Stimulated activated CD4-positive, alpha-beta T cell treated with anti-CD3 and anti-CD28 coated beads, TNF-alpha, amount 100 ng/mL, for 48 hours (primary cell): ENCODE measurements around the gene KIR3DL3.
"Not testable (repeated sequence)": the region's sequence is repeated elsewhere in the genome, so short reads cannot be mapped to it uniquely, and the experiment has no call there.

Experiments used
- DNase-seq, 3 donors: peaks; one replicate each; pipeline ENCODE4 v3.0.0-alpha.2; 2020; ENCODE audit warnings: low read depth in 3 of 3

Gene KIR3DL3

GRCh38 chr19:54724142-54724541, at the start of gene KIR3DL3:
Gene KIR3DL3, plus strand, starts transcription at chr19:54724442. Its CDS starts 55 bp downstream, at chr19:54724497.
- DNase-seq, result no peak

- peak in 1 of 3 donors; percentile 8 for DNase-seq
These were observed 47.9 kb upstream of the KIR3DL3 start for GRCh38 chr19:54676210-54676834.

- DNase-seq, result no peak
These were observed 47.0 kb upstream of the KIR3DL3 start for GRCh38 chr19:54677217-54677616.

- not testable (repeated sequence) for DNase-seq
These were observed 42.6 kb upstream of the KIR3DL3 start for GRCh38 chr19:54681596-54681995.

- no peak for DNase-seq
These were observed 41.9 kb upstream of the KIR3DL3 start for GRCh38 chr19:54682306-54682856.

GRCh38 chr19:54684527-54684926, 39.7 kb upstream of the KIR3DL3 start:
- DNase-seq, result no peak

- no peak for DNase-seq
These were observed 32.5 kb upstream of the KIR3DL3 start for GRCh38 chr19:54691582-54692297.

GRCh38 chr19:54692298-54692615, 32.0 kb upstream of the KIR3DL3 start:
- no peak for DNase-seq

- DNase-seq, result no peak
These were observed 29.6 kb upstream of the KIR3DL3 start for GRCh38 chr19:54694648-54695047.

GRCh38 chr19:54696117-54696548, 28.1 kb upstream of the KIR3DL3 start:
- DNase-seq, result no peak

GRCh38 chr19:54696766-54697165, 27.5 kb upstream of the KIR3DL3 start:
- DNase-seq, result no peak

- DNase-seq, result not testable (repeated sequence)
These were observed 26.5 kb upstream of the KIR3DL3 start for GRCh38 chr19:54697716-54698115.

- DNase-seq, result no peak
These were observed 19.3 kb upstream of the KIR3DL3 start for GRCh38 chr19:54704928-54705327.

- DNase-seq, result no peak
These were observed 16.3 kb upstream of the KIR3DL3 start for GRCh38 chr19:54707962-54708361.

GRCh38 chr19:54708781-54709180, 15.5 kb upstream of the KIR3DL3 start:
- DNase-seq, result no peak

- DNase-seq, result no peak
These were observed 14.9 kb upstream of the KIR3DL3 start for GRCh38 chr19:54709212-54709948.

GRCh38 chr19:54709956-54710355, 14.3 kb upstream of the KIR3DL3 start:
- DNase-seq, result not testable (repeated sequence)

- DNase-seq, result no peak
These were observed 402 bp downstream of the KIR3DL3 start for GRCh38 chr19:54724644-54725043.

- DNase-seq, result no peak
These were observed 1.1 kb downstream of the KIR3DL3 start for GRCh38 chr19:54725321-54725720.

- no peak for DNase-seq
These were observed 3.3 kb downstream of the KIR3DL3 start for GRCh38 chr19:54727562-54727961.

GRCh38 chr19:54728167-54728566, 3.9 kb downstream of the KIR3DL3 start:
- no peak for DNase-seq

- DNase-seq, result no peak
These were observed 5.4 kb downstream of the KIR3DL3 start for GRCh38 chr19:54729416-54730188.
